ENCODE data around the gene CAB39. TPM values are rescaled to one million over a fixed set of nuclear protein-coding genes. Genes with fewer than 3 reads are reported as not detected.

Gene CAB39
- total RNA-seq, 1 experiment from 2014 or later: 52.5 TPM

DNA sequence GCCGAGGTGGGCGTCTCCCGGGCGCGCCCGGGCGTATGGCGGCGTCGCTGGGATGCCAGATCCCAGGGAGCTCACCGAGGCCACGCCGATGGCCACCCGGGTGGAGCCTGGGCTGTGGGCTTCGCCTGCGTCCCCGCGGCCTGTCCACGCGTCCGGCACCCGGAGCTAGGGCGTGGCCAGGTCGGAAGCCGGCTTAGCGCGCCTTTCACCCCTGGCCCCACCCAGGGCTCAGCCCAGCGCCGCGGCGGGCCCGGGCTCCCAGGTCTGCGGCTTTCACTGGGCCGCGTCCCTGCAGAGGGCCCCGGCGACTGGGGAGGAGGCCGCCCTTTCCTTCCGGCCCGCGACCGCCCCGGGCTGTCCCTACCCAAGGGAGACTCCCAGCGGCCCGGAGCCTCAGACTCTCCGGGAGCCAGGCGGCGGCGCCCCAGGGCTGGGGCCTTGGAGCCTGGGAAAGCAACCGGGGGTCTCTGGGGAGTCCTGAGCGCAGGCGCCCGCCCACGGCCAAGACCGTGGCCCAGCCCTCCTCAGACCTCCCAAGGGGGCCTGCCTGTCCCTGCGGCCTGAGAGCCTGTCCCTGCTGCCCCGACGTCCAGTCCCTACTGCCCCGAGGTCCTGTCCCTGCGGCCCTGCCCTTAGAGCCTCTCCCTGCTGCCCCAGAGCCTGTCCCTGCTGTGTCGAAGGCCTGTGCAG, 115.8 kb downstream of the CAB39 start:
- TF ChIP-seq EZH2phosphoT487 (IDR thresholded peaks at IDR 0.05; ENCODE audit: borderline replicate concordance, low read length) (no peak), EZH2 (IDR thresholded peaks at IDR 0.05; ENCODE audit: low read length, unreplicated experiment) (no peak), CTCF (conservative IDR thresholded peaks at IDR 0.05; ENCODE audit: low read depth, low read length) (no peak)
- CTCF ChIA-PET: no interaction called here
- Histone ChIP-seq H3K4me3 (ENCODE audit: low read length) (no peak overlapping the region), H3K4me2 (ENCODE audit: low read length) (no peak overlapping the region), H3K79me2 (ENCODE audit: low read length) (no peaks in the 10 kb centered on the region), H2AFZ (ENCODE audit: low read length) (no peak overlapping the region), H3K9me3 (ENCODE audit: low read length) (no peaks in the 10 kb centered on the region), H4K20me1 (ENCODE audit: low read length) (no peaks in the 10 kb centered on the region), H3K36me3 (ENCODE audit: low read depth, low read length) (no peaks in the 10 kb centered on the region), H3K27me3 (ENCODE audit: low read length) (no peaks in the 10 kb centered on the region), H3F3A (ENCODE audit: low read length, unreplicated experiment) (no peaks in the 10 kb centered on the region), H3K9me2 (replicated peaks; ENCODE audit: low read length) (no peaks in the 10 kb centered on the region), H3K9ac (ENCODE audit: low read length) (no peak overlapping the region), H3K27ac (ENCODE audit: low read length) (no peak overlapping the region), H3K4me1 (ENCODE audit: insufficient read depth, low read length) (no peaks in the 10 kb centered on the region)
- POLR2A ChIA-PET (ENCODE audit: unreplicated experiment): no interaction called here
- BruUV-seq (replicated peaks): no TSS peak
- DNase-seq (no peak), ATAC-seq (no peak)
- intact Hi-C loops (cut with micrococcal nuclease): no loop called here

- no peak overlapping the region for H2AFZ ChIP-seq (ENCODE audit: low read length)
- no peak overlapping the region for H3K4me2 ChIP-seq (ENCODE audit: low read length)
- no peaks in the 10 kb centered on the region for H3K4me1 ChIP-seq (ENCODE audit: insufficient read depth, low read length)
- ChIA-PET CTCF (no interaction called here), POLR2A (ENCODE audit: unreplicated experiment) (no interaction called here)
- H3K36me3 ChIP-seq (ENCODE audit: low read depth, low read length): no peaks in the 10 kb centered on the region
- intact Hi-C loops (cut with micrococcal nuclease): no loop called here
- no peaks in the 10 kb centered on the region for H3F3A ChIP-seq (ENCODE audit: low read length, unreplicated experiment)
- no peaks in the 10 kb centered on the region for H3K9me3 ChIP-seq (ENCODE audit: low read length)
- ATAC-seq (no peak), DNase-seq (no peak)
- H3K4me3 ChIP-seq (ENCODE audit: low read length): no peak overlapping the region
- H3K27ac ChIP-seq (ENCODE audit: low read length): no peak overlapping the region
- no peaks in the 10 kb centered on the region for H4K20me1 ChIP-seq (ENCODE audit: low read length)
- no peaks in the 10 kb centered on the region for H3K9me2 ChIP-seq (replicated peaks; ENCODE audit: low read length)
- BruUV-seq (replicated peaks): no TSS peak
- no peak overlapping the region for H3K9ac ChIP-seq (ENCODE audit: low read length)
- no peaks in the 10 kb centered on the region for H3K27me3 ChIP-seq (ENCODE audit: low read length)
- no peak for TF ChIP-seq EZH2phosphoT487 (IDR thresholded peaks at IDR 0.05; ENCODE audit: borderline replicate concordance, low read length)
- no peak for TF ChIP-seq CTCF (conservative IDR thresholded peaks at IDR 0.05; ENCODE audit: low read depth, low read length)
- no peak for TF ChIP-seq EZH2 (IDR thresholded peaks at IDR 0.05; ENCODE audit: low read length, unreplicated experiment)
- no peaks in the 10 kb centered on the region for H3K79me2 ChIP-seq (ENCODE audit: low read length)
Observed at GRCh38 chr2:230829293-230829692, 116.7 kb downstream of the CAB39 start.

DNA sequence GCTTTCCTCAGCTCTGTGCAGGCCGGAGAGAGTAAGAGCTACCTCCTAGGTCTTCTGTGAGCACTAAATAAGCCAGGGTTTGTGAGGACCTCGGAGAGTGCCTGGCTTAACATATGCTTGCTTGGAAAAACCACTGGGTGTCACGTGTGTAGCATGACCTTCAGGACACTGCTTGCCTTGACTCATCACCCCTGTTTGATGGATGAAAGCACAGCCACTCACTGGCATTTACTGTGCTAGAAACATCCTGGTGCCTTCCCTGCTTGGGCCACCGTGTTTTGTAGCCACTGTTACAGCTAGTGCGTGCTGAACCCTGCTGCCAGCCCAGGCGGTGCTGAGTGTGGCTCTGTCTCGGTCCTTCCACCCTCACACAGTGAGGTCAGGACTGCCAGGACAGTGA, 117.3 kb downstream of the CAB39 start:
- no peaks in the 10 kb centered on the region for H3K36me3 ChIP-seq (ENCODE audit: low read depth, low read length)
- BruUV-seq (replicated peaks): no TSS peak
- H3K9me3 ChIP-seq (ENCODE audit: low read length): no peaks in the 10 kb centered on the region
- no peak overlapping the region for H3K27ac ChIP-seq (ENCODE audit: low read length)
- intact Hi-C loops (cut with micrococcal nuclease): no loop called here
- no peak overlapping the region for H2AFZ ChIP-seq (ENCODE audit: low read length)
- H3K27me3 ChIP-seq (ENCODE audit: low read length): no peaks in the 10 kb centered on the region
- no peaks in the 10 kb centered on the region for H3K9me2 ChIP-seq (replicated peaks; ENCODE audit: low read length)
- DNase-seq (no peak), ATAC-seq (no peak)
- ChIA-PET CTCF (no interaction called here), POLR2A (ENCODE audit: unreplicated experiment) (no interaction called here)
- H3K4me2 ChIP-seq (ENCODE audit: low read length): no peak overlapping the region
- H3K4me3 ChIP-seq (ENCODE audit: low read length): no peak overlapping the region
- H3K79me2 ChIP-seq (ENCODE audit: low read length): no peaks in the 10 kb centered on the region
- TF ChIP-seq CTCF (conservative IDR thresholded peaks at IDR 0.05; ENCODE audit: low read depth, low read length) (no peak), EZH2 (IDR thresholded peaks at IDR 0.05; ENCODE audit: low read length, unreplicated experiment) (no peak), EZH2phosphoT487 (IDR thresholded peaks at IDR 0.05; ENCODE audit: borderline replicate concordance, low read length) (no peak)
- no peaks in the 10 kb centered on the region for H4K20me1 ChIP-seq (ENCODE audit: low read length)
- H3K9ac ChIP-seq (ENCODE audit: low read length): no peak overlapping the region
- no peaks in the 10 kb centered on the region for H3F3A ChIP-seq (ENCODE audit: low read length, unreplicated experiment)
- H3K4me1 ChIP-seq (ENCODE audit: insufficient read depth, low read length): no peaks in the 10 kb centered on the region

All from PC-3 (cell line).